K562 (cell line): ENCODE results near the gene FAM171A1. TPM values are rescaled to one million over a fixed set of nuclear protein-coding genes. Genes with fewer than 3 reads are reported as not detected.

ENCODE experiments used
- BRD4 ChIP-seq: fragments of 200-600 bp; sonication (generic); IDR thresholded peaks from 2 replicates; pipeline ENCODE4 v1.6.1; 2017; ENCODE audit warnings: inconsistent platforms
- COPS2 ChIP-seq: fragments of 450-650 bp; conservative IDR thresholded peaks from 2 replicates; pipeline ENCODE4 v1.6.1; 2016; ENCODE audit warnings: mild to moderate bottlenecking, moderate library complexity
- CSDE1 ChIP-seq, 2 experiments: fragments of 450-650 bp; IDR thresholded peaks; 2 replicates each; pipeline ENCODE4 v1.6.1; 2016; ENCODE audit warnings: mild to moderate bottlenecking in 1 of 2
- DNMT1 ChIP-seq: fragments of 450-650 bp; IDR thresholded peaks from 2 replicates; pipeline ENCODE4 v1.6.1; 2016; ENCODE audit warnings: antibody characterized with exemption, mild to moderate bottlenecking
- E2F4 ChIP-seq: sonication (generic); formaldehyde crosslinking; IDR thresholded peaks from 2 replicates; pipeline ENCODE4 v1.8.0; 2022; ENCODE audit warnings: mild to moderate bottlenecking, low read depth, missing genetic modification reagents
- EP300 ChIP-seq: IDR thresholded peaks from 2 replicates; pipeline ENCODE4 v1.6.1; 2012; ENCODE audit warnings: low read length, improper control_type of control experiment
- HEY1 ChIP-seq: fragments of 250-450 bp; sonication (Bioruptor Pico); IDR thresholded peaks from 2 replicates; pipeline ENCODE4 v1.5.0; 2020; ENCODE audit warnings: mild to moderate bottlenecking, moderate library complexity, borderline replicate concordance
- HMGN3 ChIP-seq: IDR thresholded peaks from 2 replicates; pipeline ENCODE4 v1.6.1; 2011; ENCODE audit warnings: borderline replicate concordance, low read depth, mild to moderate bottlenecking, mixed read lengths, low read length; ENCODE audit not compliant: insufficient read length; ENCODE audit errors: extremely low read depth
- HNRNPUL1 ChIP-seq: fragments of 200-400 bp; formaldehyde crosslinking; IDR thresholded peaks from 2 replicates; pipeline ENCODE4 v1.6.1; 2017; ENCODE audit warnings: low read length
- KLF13 ChIP-seq: fragments of 450-650 bp; IDR thresholded peaks from 2 replicates; pipeline ENCODE4 v1.6.1; 2016; ENCODE audit warnings: missing genetic modification characterization, low read depth, mild to moderate bottlenecking, missing compliant biosample characterization, moderate library complexity, borderline replicate concordance
- MEF2D ChIP-seq: conservative IDR thresholded peaks from 2 replicates; pipeline ENCODE4 v1.6.1; 2016; ENCODE audit warnings: low read depth, missing genetic modification characterization, missing compliant biosample characterization
- MTA1 ChIP-seq: fragments of 450-650 bp; IDR thresholded peaks from 2 replicates; pipeline ENCODE4 v1.6.1; 2017; ENCODE audit warnings: borderline replicate concordance
- MXI1 ChIP-seq: IDR thresholded peaks from 2 replicates; pipeline ENCODE4 v1.6.1; 2011; ENCODE audit warnings: low read depth, mild to moderate bottlenecking, improper control_type of control experiment, low read length
- NCOR1 ChIP-seq: fragments of 450-650 bp; IDR thresholded peaks from 2 replicates; pipeline ENCODE4 v1.6.1; 2016; ENCODE audit warnings: mild to moderate bottlenecking, moderate library complexity
- NRF1 ChIP-seq, 2 experiments: fragments of 450-650 bp; IDR thresholded peaks in 1 of 2; conservative IDR thresholded peaks in 1 of 2; 2 replicates each; pipeline ENCODE4 v1.6.1; 2014; ENCODE audit warnings: mild to moderate bottlenecking in 2 of 2
- PPARD ChIP-seq: fragments of 250-450 bp; sonication (Bioruptor Pico); IDR thresholded peaks from 2 replicates; pipeline ENCODE4 v1.8.0; 2022; ENCODE audit warnings: inconsistent platforms, mild to moderate bottlenecking, moderate library complexity
- SAP30 ChIP-seq: fragments of 200-600 bp; sonication (generic); IDR thresholded peaks from 2 replicates; pipeline ENCODE4 v1.6.1; 2012; ENCODE audit warnings: borderline replicate concordance, low read depth, mild to moderate bottlenecking, moderate library complexity, low read length, control low read depth, inconsistent platforms; ENCODE audit not compliant: insufficient read depth, poor library complexity, severe bottlenecking
- SLC30A9 ChIP-seq: fragments of 250-450 bp; sonication (Bioruptor Pico); IDR thresholded peaks from 2 replicates; pipeline ENCODE4 v1.8.0; 2022; ENCODE audit warnings: mild to moderate bottlenecking, moderate library complexity
- SMAD3 ChIP-seq: fragments of 450-650 bp; formaldehyde crosslinking; conservative IDR thresholded peaks from 2 replicates; pipeline ENCODE4 v1.4.0; 2020; ENCODE audit warnings: mild to moderate bottlenecking
- SP1 ChIP-seq: sonication (generic); formaldehyde crosslinking; IDR thresholded peaks from 2 replicates; pipeline ENCODE4 v1.8.1; 2022; ENCODE audit warnings: mild to moderate bottlenecking, missing genetic modification reagents
- STAG1 ChIP-seq: sonication (generic); formaldehyde crosslinking; IDR thresholded peaks from 2 replicates; pipeline ENCODE4 v1.5.0; 2020; ENCODE audit warnings: missing genetic modification reagents, borderline replicate concordance
- STAT5B ChIP-seq: fragments of 250-450 bp; sonication (Bioruptor Pico); IDR thresholded peaks from 2 replicates; pipeline ENCODE4 v1.8.0; 2021; ENCODE audit warnings: mild to moderate bottlenecking, inconsistent platforms
- TGIF2 ChIP-seq: sonication (generic); formaldehyde crosslinking; IDR thresholded peaks from 2 replicates; pipeline ENCODE4 v1.8.1; 2022; ENCODE audit warnings: mild to moderate bottlenecking, missing genetic modification reagents, moderate library complexity
- ZNF121 ChIP-seq: sonication (generic); formaldehyde crosslinking; conservative IDR thresholded peaks from 2 replicates; pipeline ENCODE4 v1.8.0; 2022; ENCODE audit warnings: missing genetic modification reagents
- ZNF184 ChIP-seq: sonication (generic); formaldehyde crosslinking; IDR thresholded peaks from 2 replicates; pipeline ENCODE4 v1.5.0; 2020; ENCODE audit warnings: missing genetic modification reagents
- ZNF311 ChIP-seq: fragments of 250-450 bp; sonication (Bioruptor Pico); IDR thresholded peaks from 2 replicates; pipeline ENCODE4 v1.4.0; 2020; ENCODE audit warnings: mild to moderate bottlenecking, moderate library complexity
- polyA plus RNA-seq, 8 experiments: library from polyadenylated mRNA; depleted of rRNA in 4 of 8; stranded (reverse) in 5 of 8; unstranded in 3 of 8; fragments of >200 nt; fragmentation: Nextera tagmentation in 2 of 8; fragmentation: Illumina TruSeq in 1 of 8; extraction: Ambion mirVana in 2 of 8; extraction: Trizol in 1 of 8; gene quantifications; 2 replicates each; pipeline versions ENCODE4 v1.2.1 to v1.2.3, GENCODE V29; 2011 to 2014; ENCODE audit warnings: inconsistent platforms in 1 of 8, missing spikeins in 1 of 8
- total RNA-seq, 7 experiments: library from RNA; depleted of rRNA in 6 of 7; stranded (reverse); fragments of >200 nt in 6 of 7; fragmentation: Illumina TruSeq in 2 of 7; extraction: Trizol in 2 of 7; gene quantifications; 2 replicates each; pipeline versions ENCODE4 v1.2.1 to v1.2.3, GENCODE V29; 2011 to 2021; ENCODE audit warnings: low replicate concordance in 1 of 7
- TF ChIP-seq, protein P1 (sequence below): sonication (generic); formaldehyde crosslinking; IDR thresholded peaks from 2 replicates; pipeline ENCODE4 v1.8.0; 2022; ENCODE audit warnings: missing genetic modification reagents, mild to moderate bottlenecking, moderate library complexity, borderline replicate concordance
- TF ChIP-seq, protein P2 (sequence below): fragments of 250-450 bp; sonication (Bioruptor Pico); IDR thresholded peaks from 2 replicates; pipeline ENCODE4 v1.5.1; 2021; ENCODE audit warnings: mild to moderate bottlenecking

Gene FAM171A1
- total and polyA plus RNA-seq, 9 of the 15 experiments (the other 6 are each of a cell fraction or from before 2014, with no cell fraction given), result 0.51 to 8.2 (median 4.8) TPM

DNA sequence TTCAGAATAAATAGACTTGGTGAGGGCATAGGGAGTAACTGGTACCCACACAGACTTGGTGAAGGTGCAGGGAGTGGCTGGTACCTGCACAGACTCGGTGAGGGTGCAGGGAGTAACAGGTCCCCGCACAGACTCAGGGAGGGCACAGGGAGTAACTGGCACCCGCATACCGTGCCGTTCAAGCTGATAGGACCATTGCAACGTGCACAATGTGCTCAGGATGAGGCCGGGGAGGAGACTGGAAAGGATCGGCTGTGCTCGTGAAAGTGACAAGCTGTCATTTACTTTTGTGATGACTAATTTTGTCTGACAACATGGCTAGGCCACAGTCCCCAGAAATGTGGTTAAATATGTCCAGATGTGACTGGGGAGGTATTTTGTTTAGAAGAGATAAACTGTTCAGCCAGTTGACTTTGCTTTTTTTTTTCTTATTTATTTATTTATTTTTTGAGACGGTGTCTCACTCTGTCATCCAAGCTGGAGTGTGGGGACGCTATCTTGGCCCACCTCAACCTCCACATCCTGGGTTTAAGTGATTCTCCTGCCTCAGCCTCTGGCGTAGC is 126.4 kb downstream of the FAM171A1 start (continued):
- no peak for TF ChIP-seq SLC30A9 (CRISPR knock-in tag)
- TF ChIP-seq SP1 (CRISPR knock-in tag), result no peak
- no peak for TF ChIP-seq STAT5B (CRISPR knock-in tag)
- peak; percentile 58; the same call in 1 of the 2 replicates for TF ChIP-seq EP300
- TF ChIP-seq STAG1 (CRISPR knock-in tag), result no peak
- no peak for TF ChIP-seq MTA1
- TF ChIP-seq PPARD, result no peak
- TF ChIP-seq COPS2, result no peak
- TF ChIP-seq, protein P1, sequence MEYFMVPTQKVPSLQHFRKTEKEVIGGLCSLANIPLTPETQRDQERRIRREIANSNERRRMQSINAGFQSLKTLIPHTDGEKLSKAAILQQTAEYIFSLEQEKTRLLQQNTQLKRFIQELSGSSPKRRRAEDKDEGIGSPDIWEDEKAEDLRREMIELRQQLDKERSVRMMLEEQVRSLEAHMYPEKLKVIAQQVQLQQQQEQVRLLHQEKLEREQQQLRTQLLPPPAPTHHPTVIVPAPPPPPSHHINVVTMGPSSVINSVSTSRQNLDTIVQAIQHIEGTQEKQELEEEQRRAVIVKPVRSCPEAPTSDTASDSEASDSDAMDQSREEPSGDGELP, result peak; percentile 48
- no peak for TF ChIP-seq MEF2D (tag)
- TF ChIP-seq HNRNPUL1, result no peak
- TF ChIP-seq ZNF121 (CRISPR knock-in tag), result no peak
- no peak for TF ChIP-seq KLF13
- no peak for TF ChIP-seq E2F4 (CRISPR knock-in tag)
- no peak for TF ChIP-seq DNMT1
- TF ChIP-seq ZNF311 (CRISPR knock-in tag), result no peak
- no peak for TF ChIP-seq SAP30
- TF ChIP-seq HEY1, result no peak
- TF ChIP-seq ZNF184 (CRISPR knock-in tag), result no peak
- no peak for TF ChIP-seq BRD4
- TF ChIP-seq MXI1, result no peak
- TF ChIP-seq CSDE1 (IDR thresholded peaks at IDR 0.05), result no peak
- no peak for TF ChIP-seq TGIF2 (CRISPR knock-in tag)
- TF ChIP-seq SMAD3 (CRISPR knock-in tag), result no peak
- TF ChIP-seq HMGN3, result no peak
- TF ChIP-seq NCOR1, result peak; percentile 76
- no peak for TF ChIP-seq NRF1 (conservative IDR thresholded peaks at IDR 0.05 in 1 of 2, IDR thresholded peaks at IDR 0.05 in 1 of 2)
- TF ChIP-seq, protein P2, sequence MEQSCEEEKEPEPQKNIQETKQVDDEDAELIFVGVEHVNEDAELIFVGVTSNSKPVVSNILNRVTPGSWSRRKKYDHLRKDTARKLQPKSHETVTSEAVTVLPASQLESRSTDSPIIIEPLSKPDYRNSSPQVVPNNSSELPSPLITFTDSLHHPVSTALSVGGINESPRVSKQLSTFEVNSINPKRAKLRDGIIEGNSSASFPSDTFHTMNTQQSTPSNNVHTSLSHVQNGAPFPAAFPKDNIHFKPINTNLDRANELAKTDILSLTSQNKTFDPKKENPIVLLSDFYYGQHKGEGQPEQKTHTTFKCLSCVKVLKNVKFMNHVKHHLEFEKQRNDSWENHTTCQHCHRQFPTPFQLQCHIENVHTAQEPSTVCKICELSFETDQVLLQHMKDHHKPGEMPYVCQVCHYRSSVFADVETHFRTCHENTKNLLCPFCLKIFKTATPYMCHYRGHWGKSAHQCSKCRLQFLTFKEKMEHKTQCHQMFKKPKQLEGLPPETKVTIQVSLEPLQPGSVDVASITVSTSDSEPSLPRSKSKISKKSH (CRISPR knock-in tag), result no peak
